Esophagus mucosa (tissue), 1 donor: Measurements from ENCODE around the gene SYPL2. TPM values are rescaled to one million over a fixed set of nuclear protein-coding genes. Genes with fewer than 3 reads are reported as not detected.
A peak's percentile ranks its signal among the peaks of the same experiment; 100 is the strongest.
"Not testable (repeated sequence)": the region's sequence is repeated elsewhere in the genome, so short reads cannot be mapped to it uniquely, and the experiment has no call there.

Experiments
- ATAC-seq: fragments of 200-7000 bp; cut with Tn5 transposase; one replicate; pipeline ENCODE4 v1.9.1; 2020
- total RNA-seq: library from RNA; stranded (reverse); gene quantifications from one replicate; pipeline ENCODE4 v1.2.4, GENCODE V29; 2023
- donor health status: DM: yes; HTN: yes; CAD: no.

The SYPL2 gene
- total RNA-seq, result not detected

- peak; percentile 15 for ATAC-seq
These were observed at the start of gene SYPL2 for GRCh38 chr1:109466452-109467300. TSS of gene SYPL2 (plus strand) at chr1:109466546. CDS start at chr1:109466844, 298 bp downstream.

GRCh38 chr1:109423498-109423897 is 42.8 kb upstream of the SYPL2 start:
- no peak for ATAC-seq

- ATAC-seq, result peak; percentile 52
These were observed 40.7 kb upstream of the SYPL2 start for GRCh38 chr1:109425391-109426280.

DNA sequence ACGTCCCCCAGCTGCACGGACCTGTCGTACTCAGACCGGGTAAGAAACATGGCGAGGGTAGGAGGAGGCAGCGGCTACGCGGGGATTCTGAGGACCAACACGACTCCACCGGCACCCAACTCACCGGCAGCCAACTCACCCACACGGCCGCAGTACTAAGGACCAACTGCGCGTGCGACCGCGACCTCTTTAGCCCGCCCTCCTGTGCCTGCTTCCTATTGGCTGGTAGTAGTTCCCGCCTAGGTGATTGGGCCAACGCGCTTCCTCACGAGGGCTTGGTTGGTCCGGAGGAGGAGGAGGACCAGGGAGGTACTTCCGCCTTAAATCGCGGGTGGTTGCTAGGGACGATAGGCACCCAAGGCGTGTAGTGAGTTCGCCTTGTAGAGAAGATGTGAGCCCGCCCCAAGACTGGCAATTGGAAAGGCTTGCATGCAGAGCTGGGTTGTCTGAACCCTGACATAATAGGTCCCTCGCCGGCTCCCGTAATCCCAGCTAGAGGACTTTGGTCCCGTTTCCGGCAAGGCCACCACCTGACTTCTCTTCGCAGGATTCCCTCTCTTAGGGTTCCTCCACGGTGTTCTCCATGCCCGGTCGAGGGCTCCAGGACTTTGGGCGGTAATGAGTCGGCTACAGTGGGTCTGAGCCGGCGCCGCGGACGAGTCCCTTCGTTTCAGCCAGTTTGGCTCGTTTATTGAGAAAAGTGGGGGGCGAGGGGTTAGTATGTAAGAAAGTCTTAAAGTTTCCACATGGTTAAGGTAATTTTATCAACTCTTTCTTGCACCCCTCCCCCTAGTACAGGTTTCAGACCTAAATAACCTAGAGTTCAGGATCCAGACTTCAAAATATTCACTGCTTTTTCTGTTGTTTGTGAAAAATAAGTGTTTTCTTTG is 39.8 kb upstream of the SYPL2 start, which contains the start of gene PSMA5:
TSS of gene PSMA5 (minus strand) at position 168 of the 890 bp plus-strand sequence. CDS start at position 50, 118 bp downstream.
- ATAC-seq, result peak; percentile 99

- no peak for ATAC-seq
These were observed 39.2 kb upstream of the SYPL2 start for GRCh38 chr1:109427171-109427467.

DNA sequence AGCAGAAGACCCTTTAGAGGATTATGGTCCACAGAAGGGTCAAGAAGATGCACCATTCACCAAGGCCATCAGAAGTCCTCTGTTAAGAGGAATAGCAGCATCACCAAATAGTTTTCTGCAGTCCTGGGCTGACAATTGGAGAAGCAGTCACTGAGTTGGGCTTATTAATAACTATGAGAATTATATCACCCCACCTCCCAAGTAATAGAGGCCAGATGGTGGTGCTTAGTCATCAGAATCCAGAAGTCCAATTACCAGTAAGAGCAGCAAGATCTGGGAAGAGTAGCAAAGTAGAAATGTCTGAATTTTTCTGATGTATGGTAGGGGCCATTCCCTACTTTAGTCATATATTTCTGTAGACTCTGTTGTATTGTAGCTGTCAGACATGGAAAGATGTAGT is 34.0 kb upstream of the SYPL2 start:
- ATAC-seq, result no peak

GRCh38 chr1:109433322-109433721 is 33.0 kb upstream of the SYPL2 start:
- no peak for ATAC-seq

DNA sequence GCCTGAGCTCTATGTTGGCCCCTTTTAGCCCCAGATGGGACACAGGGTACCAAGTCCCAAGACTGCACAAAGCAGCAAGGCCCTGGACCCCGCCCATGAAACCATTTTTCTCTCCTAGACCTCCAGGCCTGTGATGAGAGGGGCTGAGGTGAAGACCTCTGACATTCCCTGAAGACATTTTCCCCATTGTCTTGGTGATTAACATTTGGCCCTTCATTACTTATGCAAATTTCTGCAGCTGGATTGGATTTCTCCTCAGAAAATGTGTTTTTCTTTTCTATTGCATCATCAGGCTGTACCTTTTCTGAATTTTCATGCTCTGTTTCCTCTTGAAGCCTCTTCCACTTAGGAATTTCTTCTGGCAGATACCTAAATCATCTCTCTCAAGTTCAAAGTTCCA is 31.9 kb upstream of the SYPL2 start:
- ATAC-seq, result no peak

- ATAC-seq, result no peak
These were observed 27.5 kb upstream of the SYPL2 start for GRCh38 chr1:109438798-109439297.

DNA sequence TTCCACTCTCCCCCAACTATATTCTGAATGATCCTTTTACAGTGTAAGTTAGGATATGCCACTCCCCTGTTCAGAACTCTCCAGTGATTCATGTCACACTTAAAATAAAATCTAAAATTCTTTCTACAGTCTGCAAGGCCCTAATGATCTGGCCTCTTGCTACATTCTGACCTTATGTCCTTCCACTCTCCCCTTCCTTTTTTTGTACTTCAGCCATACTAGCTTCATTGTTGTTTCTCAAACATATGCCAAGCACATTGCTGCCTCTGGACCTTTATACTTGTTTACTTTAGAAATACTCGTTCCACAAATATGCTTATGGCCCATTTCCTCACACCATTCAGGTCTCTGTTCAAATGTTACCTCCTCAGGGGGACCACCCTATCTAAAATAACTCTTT is 25.3 kb upstream of the SYPL2 start:
- ATAC-seq, result no peak

GRCh38 chr1:109443476-109443875 is 22.9 kb upstream of the SYPL2 start:
- no peak for ATAC-seq

- ATAC-seq, result no peak
These were observed 22.0 kb upstream of the SYPL2 start for GRCh38 chr1:109444346-109444745.

DNA sequence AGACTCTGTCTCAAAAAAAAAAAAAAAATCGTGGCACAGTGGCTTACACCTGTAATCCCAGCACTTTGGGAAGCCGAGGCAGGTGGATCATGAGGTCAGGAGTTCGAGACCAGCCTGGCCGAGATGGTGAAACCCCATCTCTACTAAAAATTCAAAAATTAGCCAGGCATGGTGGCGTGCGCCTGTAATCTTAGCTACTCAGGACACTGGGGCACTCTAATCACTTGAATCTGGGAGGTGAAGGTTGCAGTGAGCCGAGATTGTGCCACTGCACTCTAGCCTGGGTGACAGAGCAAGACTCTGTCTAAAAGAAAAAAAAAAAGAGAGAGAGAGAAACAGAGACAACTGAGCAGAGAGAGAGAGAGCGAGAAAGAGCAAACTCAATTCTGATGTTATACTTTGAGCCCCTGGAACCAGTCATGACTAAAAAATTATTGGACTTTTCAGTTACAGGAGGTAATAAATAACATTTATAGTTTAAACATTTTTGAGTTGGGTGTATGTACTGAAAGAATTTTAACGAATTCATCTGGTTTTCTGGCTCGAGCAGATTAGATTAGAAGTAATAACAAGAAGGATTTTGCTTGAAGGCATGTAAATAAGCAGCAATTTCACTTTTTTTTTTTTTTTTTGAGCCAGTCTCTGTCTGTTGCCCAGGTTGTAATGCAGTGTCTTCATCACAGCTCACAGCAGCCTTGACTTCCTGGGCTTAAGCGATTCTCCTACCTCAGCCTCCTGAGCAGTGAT is 20.2 kb upstream of the SYPL2 start:
- ATAC-seq, result not testable (repeated sequence)

GRCh38 chr1:109447524-109447923 is 18.8 kb upstream of the SYPL2 start:
- no peak for ATAC-seq

- ATAC-seq, result no peak
These were observed 11.7 kb upstream of the SYPL2 start for GRCh38 chr1:109454497-109455133.

DNA sequence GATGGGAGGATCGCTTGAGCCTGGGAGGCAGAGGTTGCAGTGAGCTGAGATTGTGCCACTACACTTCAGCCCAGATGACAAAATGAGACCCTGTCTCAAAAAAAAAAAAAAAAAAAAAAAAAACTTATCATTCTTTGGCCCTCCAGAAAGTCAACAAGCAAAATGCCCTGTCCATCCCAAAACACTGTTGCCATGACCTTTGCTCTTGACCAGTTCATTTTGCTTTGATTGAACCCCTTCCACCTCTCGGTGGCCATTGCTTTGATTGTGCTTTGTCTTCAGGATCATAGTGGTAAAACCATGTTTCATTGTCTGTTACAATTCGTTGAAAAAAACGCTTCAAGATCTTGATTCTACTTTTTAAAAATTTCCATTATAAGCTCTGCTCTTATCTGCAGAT is 8.5 kb upstream of the SYPL2 start:
- ATAC-seq, result no peak

DNA sequence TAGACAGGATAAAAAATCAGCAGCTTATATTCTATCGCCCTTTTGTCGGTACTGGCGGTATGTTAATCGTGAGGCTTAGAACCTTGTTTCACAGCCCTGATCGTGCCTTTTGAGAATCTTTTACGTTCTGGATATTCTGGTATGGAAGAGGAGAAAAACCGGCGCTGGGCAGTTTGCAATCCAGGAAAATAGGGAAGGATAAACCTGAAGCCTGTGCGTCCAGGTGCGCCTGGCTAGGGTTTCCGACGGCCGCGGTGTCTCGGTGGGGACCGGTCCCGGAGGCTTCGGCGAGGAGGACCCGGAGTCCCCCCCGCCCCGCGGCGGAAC is 258 bp upstream of the SYPL2 start:
- peak; percentile 25 for ATAC-seq

- no peak for ATAC-seq
These were observed 993 bp downstream of the SYPL2 start for GRCh38 chr1:109467301-109467777.

- ATAC-seq, result no peak
These were observed 1.7 kb downstream of the SYPL2 start for GRCh38 chr1:109468061-109468460.

GRCh38 chr1:109468903-109469302 is 2.6 kb downstream of the SYPL2 start:
- no peak for ATAC-seq

- ATAC-seq, result no peak
These were observed 3.9 kb downstream of the SYPL2 start for GRCh38 chr1:109470245-109470644.
